ENCODE measurements around the gene ABCF2.

Gene ABCF2

GRCh38 chr7:151226875-151227782 lies at the start of gene ABCF2:
Gene ABCF2, minus strand, starts transcription at chr7:151227205. Its CDS starts 747 bp downstream, at chr7:151226458.
- peak; percentile 96 for DNase-seq

GRCh38 chr7:151275813-151276577 lies 49.0 kb upstream of the ABCF2 start:
- no peak for DNase-seq

- no peak for DNase-seq
Observed at GRCh38 chr7:151274936-151275812, 48.2 kb upstream of the ABCF2 start.

GRCh38 chr7:151274396-151274795 lies 47.4 kb upstream of the ABCF2 start:
- DNase-seq, result no peak

- no peak for DNase-seq
Observed at GRCh38 chr7:151273651-151274390, 46.8 kb upstream of the ABCF2 start.

GRCh38 chr7:151272877-151273276 lies 45.9 kb upstream of the ABCF2 start:
- DNase-seq, result no peak

- no peak for DNase-seq
Observed at GRCh38 chr7:151272405-151272804, 45.4 kb upstream of the ABCF2 start.

GRCh38 chr7:151271699-151272355 lies 44.8 kb upstream of the ABCF2 start:
- no peak for DNase-seq

GRCh38 chr7:151269511-151269910 lies 42.5 kb upstream of the ABCF2 start:
- no peak for DNase-seq

GRCh38 chr7:151265351-151265931 lies 38.4 kb upstream of the ABCF2 start:
- no peak for DNase-seq

GRCh38 chr7:151264615-151265014 lies 37.6 kb upstream of the ABCF2 start:
- no peak for DNase-seq

- no peak for DNase-seq
Observed at GRCh38 chr7:151261529-151261928, 34.5 kb upstream of the ABCF2 start.

- DNase-seq, result no peak
Observed at GRCh38 chr7:151260883-151261282, 33.9 kb upstream of the ABCF2 start.

GRCh38 chr7:151260471-151260870 lies 33.5 kb upstream of the ABCF2 start:
- DNase-seq, result no peak

GRCh38 chr7:151257990-151258389 lies 31.0 kb upstream of the ABCF2 start:
- DNase-seq, result no peak

GRCh38 chr7:151256410-151257045 lies 29.5 kb upstream of the ABCF2 start:
- DNase-seq, result no peak

- DNase-seq, result no peak
Observed at GRCh38 chr7:151255390-151255789, 28.4 kb upstream of the ABCF2 start.

- DNase-seq, result no peak
Observed at GRCh38 chr7:151254851-151255250, 27.8 kb upstream of the ABCF2 start.

- no peak for DNase-seq
Observed at GRCh38 chr7:151254316-151254715, 27.3 kb upstream of the ABCF2 start.

- DNase-seq, result no peak
Observed at GRCh38 chr7:151252961-151253711, 26.1 kb upstream of the ABCF2 start.

Data from NCI-H526 treated with DMSO at 0.1 percent for 48 hours (cell line).